ENCODE results near the gene FLOT2. TPM values are rescaled to one million over a fixed set of nuclear protein-coding genes. Genes with fewer than 3 reads are reported as not detected.
A peak's percentile ranks its signal among the peaks of the same experiment; 100 is the strongest.

Gene FLOT2
- polyA plus RNA-seq, 1 donor (not counting 4 experiments of a cell fraction or from before 2014, with no cell fraction given), result 67.2 TPM

GRCh38 chr17:28946239-28946638, 48.7 kb upstream of the FLOT2 start:
- Histone ChIP-seq H4K20me1 (ENCODE audit: control insufficient read depth, extremely low read depth, insufficient read depth, low read length) (no peaks in the 10 kb centered on the region), H3K27me3 (ENCODE audit: control insufficient read depth, extremely low read depth, insufficient read depth, low read length) (no peaks in the 10 kb centered on the region), H3K4me2 (ENCODE audit: control insufficient read depth, extremely low read depth, insufficient read depth, low read depth, low read length) (peak overlapping the region; percentile 2), H3K27ac (ENCODE audit: control insufficient read depth, insufficient read depth, low read length) (peak overlapping the region; percentile 65), H3K4me1 (ENCODE audit: control insufficient read depth, extremely low read depth, insufficient read depth, low read length) (peaks cover 40% of the 10 kb centered on the region), H3K9me1 (ENCODE audit: control insufficient read depth, extremely low read depth, insufficient read depth, low read length) (no peaks in the 10 kb centered on the region), H3K79me2 (ENCODE audit: control insufficient read depth, insufficient read depth, low read length) (peaks cover 93% of the 10 kb centered on the region), H2AFZ (ENCODE audit: control insufficient read depth, low read length) (no peak overlapping the region), H3K9me3 (ENCODE audit: control insufficient read depth, low read depth, low read length) (no peaks in the 10 kb centered on the region), H3K9ac (ENCODE audit: control insufficient read depth, extremely low read depth, insufficient read depth, low read length) (peak overlapping the region; percentile 23), H3K36me3 (ENCODE audit: control insufficient read depth in 2 of 2, extremely low read depth in 1 of 2, insufficient read depth in 2 of 2, low read length in 2 of 2) (peaks cover 4 to 6% of the 10 kb centered on the region in 2 experiments), H3K4me3 (ENCODE audit: control insufficient read depth in 2 of 3, extremely low read depth in 1 of 3, insufficient read depth in 2 of 3, low read depth in 1 of 3, low read length in 3 of 3) (no peak overlapping the region)
- DNase-seq (ENCODE audit: low read depth, low spot score) (no peak), FAIRE-seq (peak; percentile 67)
- TF ChIP-seq CTCF (optimal IDR thresholded peaks at IDR 0.05 in 1 of 3, IDR thresholded peaks at IDR 0.05 in 1 of 3, conservative IDR thresholded peaks at IDR 0.05 in 1 of 3; ENCODE audit: extremely low read depth in 1 of 3, insufficient read depth in 2 of 3, low read length in 3 of 3) (no peak), EZH2 (IDR thresholded peaks at IDR 0.05; ENCODE audit: low read length) (no peak)
- dilution Hi-C loops (cut with MboI; ENCODE audit: extremely low pct_ligation_motif_present, low sequenced_read_pairs), result no loop called here

GRCh38 chr17:28944862-28945741, 47.6 kb upstream of the FLOT2 start:
- Histone ChIP-seq H3K4me2 (ENCODE audit: control insufficient read depth, extremely low read depth, insufficient read depth, low read depth, low read length) (peak overlapping the region; percentile 19), H2AFZ (ENCODE audit: control insufficient read depth, low read length) (no peak overlapping the region), H3K9me1 (ENCODE audit: control insufficient read depth, extremely low read depth, insufficient read depth, low read length) (no peaks in the 10 kb centered on the region), H3K27ac (ENCODE audit: control insufficient read depth, insufficient read depth, low read length) (peak overlapping the region; percentile 65), H3K9me3 (ENCODE audit: control insufficient read depth, low read depth, low read length) (no peaks in the 10 kb centered on the region), H3K36me3 (ENCODE audit: control insufficient read depth in 2 of 2, extremely low read depth in 1 of 2, insufficient read depth in 2 of 2, low read length in 2 of 2) (peaks cover 4 to 11% of the 10 kb centered on the region in 2 experiments), H3K79me2 (ENCODE audit: control insufficient read depth, insufficient read depth, low read length) (peaks cover 94% of the 10 kb centered on the region), H3K9ac (ENCODE audit: control insufficient read depth, extremely low read depth, insufficient read depth, low read length) (no peak overlapping the region), H3K27me3 (ENCODE audit: control insufficient read depth, extremely low read depth, insufficient read depth, low read length) (no peaks in the 10 kb centered on the region), H3K4me3 (ENCODE audit: control insufficient read depth in 2 of 3, extremely low read depth in 1 of 3, insufficient read depth in 2 of 3, low read depth in 1 of 3, low read length in 3 of 3) (no peak overlapping the region), H4K20me1 (ENCODE audit: control insufficient read depth, extremely low read depth, insufficient read depth, low read length) (no peaks in the 10 kb centered on the region), H3K4me1 (ENCODE audit: control insufficient read depth, extremely low read depth, insufficient read depth, low read length) (peaks cover 40% of the 10 kb centered on the region)
- peak; percentile 9 for FAIRE-seq
- no peak for DNase-seq (ENCODE audit: low read depth, low spot score)
- TF ChIP-seq CTCF (optimal IDR thresholded peaks at IDR 0.05 in 1 of 3, IDR thresholded peaks at IDR 0.05 in 1 of 3, conservative IDR thresholded peaks at IDR 0.05 in 1 of 3; ENCODE audit: extremely low read depth in 1 of 3, insufficient read depth in 2 of 3, low read length in 3 of 3) (no peak), EZH2 (IDR thresholded peaks at IDR 0.05; ENCODE audit: low read length) (no peak)
- dilution Hi-C loops (cut with MboI; ENCODE audit: extremely low pct_ligation_motif_present, low sequenced_read_pairs), result no loop called here

All from keratinocyte (primary cell).